22Rv1 (cell line): ENCODE data around the gene EXOC1.

Experiments
- CTCF ChIP-seq: fragments of 450-650 bp; IDR thresholded peaks from 2 replicates; pipeline ENCODE4 v1.5.1; 2017; ENCODE audit warnings: mild to moderate bottlenecking
- ZFX ChIP-seq: fragments of 450-650 bp; IDR thresholded peaks from 2 replicates; pipeline ENCODE4 v1.6.1; 2017; ENCODE audit warnings: antibody characterized with exemption, borderline replicate concordance

GRCh38 chr4:55939421-55939820 lies 86.0 kb downstream of the EXOC1 start:
- TF ChIP-seq CTCF (no peak), ZFX (no peak)
